Left hindlimb (tissue), 1 donor: ENCODE measurements around the gene PCGF3.
"Not testable (repeated sequence)": the region's sequence is repeated elsewhere in the genome, so short reads cannot be mapped to it uniquely, and the experiment has no call there.

ENCODE experiments used
- DNase-seq: peaks from one replicate; pipeline ENCODE4 v3.0.0-alpha.2; 2018

The PCGF3 gene

GRCh38 chr4:725391-726234 lies 20.0 kb downstream of the PCGF3 start:
- no peak for DNase-seq

- no peak for DNase-seq
Observed at GRCh38 chr4:726235-726787, 20.7 kb downstream of the PCGF3 start.

DNA sequence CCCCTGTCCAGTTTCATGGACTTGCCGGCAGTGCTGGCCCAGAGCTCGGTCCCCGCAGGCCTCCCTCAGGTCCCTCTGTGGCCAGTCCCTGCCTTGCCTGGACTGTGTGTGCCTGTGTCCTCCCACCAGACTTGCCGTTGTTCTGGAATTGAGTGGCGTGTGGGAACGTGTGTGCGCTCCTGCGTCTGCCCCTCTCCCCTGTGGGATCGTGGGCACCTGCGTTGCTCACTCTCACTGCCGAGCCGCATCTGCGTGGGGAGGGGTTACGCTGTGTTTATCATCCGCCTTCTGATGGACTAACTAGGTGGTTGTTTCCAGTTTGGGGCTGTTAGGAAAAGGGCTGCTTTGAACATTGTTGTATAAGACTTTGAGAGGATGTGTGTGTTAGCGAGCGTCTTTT lies 21.2 kb downstream of the PCGF3 start:
- no peak for DNase-seq

DNA sequence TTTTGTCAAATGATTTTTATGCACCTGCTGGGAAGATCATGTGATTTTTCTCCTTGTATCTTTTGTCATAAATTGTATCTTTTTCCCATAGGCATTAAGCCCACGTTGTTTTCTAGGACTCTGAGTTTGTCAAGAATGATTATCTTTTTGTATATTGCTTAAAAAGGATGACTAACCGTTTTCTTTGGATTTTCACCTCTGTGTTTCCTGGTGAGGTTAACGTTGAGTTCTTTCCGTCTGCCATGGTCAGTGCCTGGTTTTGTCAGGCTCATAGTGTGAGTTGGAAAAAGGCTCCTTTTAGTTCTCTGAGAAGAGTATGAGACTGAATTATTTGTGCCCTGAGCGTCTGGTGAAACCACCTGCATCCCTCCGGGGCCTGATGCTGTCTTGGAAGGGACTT lies 21.9 kb downstream of the PCGF3 start:
- DNase-seq = no peak

DNA sequence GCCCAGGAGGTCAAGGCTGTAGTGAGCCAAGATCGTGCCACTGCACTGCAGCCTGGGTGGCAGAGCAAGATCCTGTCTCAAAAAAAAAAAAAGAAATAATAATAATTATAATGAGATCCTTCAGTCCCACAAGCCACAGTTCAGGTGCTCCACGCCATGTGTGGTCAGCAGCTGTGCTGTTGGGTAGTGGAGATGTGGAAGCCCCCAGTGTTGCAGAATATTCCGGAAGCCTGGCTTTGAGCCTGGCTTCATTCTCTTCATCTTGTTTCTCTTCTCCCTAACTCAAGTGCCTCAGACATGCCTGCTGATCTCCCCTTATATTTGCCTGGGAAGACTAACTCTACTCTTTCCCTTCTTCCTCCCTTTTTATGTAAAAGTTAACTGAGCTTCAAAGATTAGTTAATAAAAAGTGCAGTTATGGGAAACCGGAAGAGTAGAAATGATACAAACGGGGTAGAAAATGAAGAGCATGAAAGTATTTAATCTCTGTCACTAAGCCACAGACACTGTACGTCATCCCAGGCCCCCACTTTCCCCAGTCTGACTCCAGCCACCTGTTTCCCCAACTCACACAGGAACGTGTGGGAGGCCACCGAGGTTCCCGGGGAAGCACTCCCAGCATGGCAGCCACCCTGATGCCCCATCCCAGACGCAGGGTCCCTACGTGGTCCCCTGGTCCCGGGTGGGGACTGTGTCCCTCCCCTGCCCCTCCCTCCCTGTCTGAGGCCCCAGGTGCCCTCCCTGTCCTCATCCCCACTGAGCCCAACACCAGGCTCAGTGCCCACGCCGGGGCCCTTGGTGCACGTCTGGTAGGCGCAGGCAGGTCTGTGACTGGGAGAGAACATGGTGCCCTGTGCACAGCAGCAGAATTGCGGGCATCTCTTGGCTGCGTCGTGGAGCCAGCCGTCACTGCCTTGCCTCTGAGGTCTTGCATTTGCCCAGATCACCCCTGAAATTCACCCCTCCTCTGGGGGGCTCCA lies 24.0 kb downstream of the PCGF3 start:
- no peak for DNase-seq

DNA sequence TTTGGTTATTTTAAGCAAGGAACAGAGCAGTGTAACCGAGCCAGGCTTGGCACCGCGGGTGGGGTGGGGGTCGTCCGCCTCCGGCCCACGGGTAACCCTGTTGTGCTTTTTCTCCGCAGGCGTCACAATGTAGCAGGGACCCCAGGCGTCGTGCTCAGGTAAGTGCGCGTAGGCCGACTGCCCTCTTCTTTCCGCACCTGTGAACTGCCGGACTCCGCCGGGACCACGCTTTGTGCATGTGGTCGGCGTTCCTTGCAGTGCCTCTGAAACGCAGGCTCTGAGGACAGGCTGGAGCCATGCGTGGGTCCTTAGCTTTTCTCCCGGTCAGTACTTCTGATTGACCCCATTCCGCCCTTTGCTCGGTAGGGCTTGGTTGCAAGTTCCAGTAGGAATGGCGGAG lies 24.9 kb downstream of the PCGF3 start:
- DNase-seq = no peak

DNA sequence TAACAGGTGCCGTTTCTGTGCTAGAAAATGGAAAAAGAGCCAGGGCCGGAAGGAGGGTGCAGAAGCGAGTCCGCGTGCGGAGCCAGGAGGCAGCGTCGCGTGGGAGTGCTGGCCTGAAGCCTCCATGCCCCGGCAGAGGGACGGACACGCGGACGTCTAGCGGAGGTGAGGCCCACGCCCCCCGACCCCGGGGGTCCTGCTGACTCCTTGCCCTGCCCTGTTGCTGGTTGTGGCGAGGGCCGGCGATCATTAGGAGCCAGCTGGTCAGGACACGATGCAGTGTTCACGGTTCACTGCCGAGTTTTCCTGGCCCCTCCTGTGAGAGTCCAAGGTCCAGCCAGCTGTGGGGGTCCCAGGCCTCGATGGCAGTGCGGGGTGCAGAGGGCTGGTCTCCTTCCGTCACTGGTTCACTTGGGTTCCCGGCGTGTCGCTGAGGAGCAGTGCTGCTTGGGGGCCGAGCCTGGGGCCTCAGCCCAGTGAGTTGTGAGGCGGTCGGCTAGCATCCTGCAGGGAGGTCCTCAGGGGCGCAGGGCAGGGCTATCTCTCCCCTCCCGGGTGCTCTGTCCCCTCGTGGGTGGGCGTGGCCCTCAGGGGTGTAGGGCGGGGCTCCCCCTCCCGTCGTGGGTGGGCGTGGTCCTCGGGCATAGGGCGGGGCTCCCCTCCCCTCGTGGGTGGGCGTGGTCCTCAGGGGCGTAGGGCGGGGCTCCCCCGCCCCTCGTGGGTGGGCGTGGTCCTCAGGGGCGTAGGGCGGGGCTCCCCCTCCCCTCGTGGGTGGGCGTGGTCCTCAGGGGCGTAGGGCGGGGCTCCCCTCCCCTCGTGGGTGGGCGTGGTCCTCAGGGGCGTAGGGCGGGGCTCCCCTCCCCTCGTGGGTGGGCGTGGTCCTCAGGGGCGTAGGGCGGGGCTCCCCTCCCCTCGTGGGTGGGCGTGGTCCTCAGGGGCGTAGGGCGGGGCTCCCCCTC lies 25.6 kb downstream of the PCGF3 start:
- DNase-seq = not testable (repeated sequence)

GRCh38 chr4:731954-732353 lies 26.3 kb downstream of the PCGF3 start:
- not testable (repeated sequence) for DNase-seq

- DNase-seq = no peak
Observed at GRCh38 chr4:732486-732885, 26.9 kb downstream of the PCGF3 start.

DNA sequence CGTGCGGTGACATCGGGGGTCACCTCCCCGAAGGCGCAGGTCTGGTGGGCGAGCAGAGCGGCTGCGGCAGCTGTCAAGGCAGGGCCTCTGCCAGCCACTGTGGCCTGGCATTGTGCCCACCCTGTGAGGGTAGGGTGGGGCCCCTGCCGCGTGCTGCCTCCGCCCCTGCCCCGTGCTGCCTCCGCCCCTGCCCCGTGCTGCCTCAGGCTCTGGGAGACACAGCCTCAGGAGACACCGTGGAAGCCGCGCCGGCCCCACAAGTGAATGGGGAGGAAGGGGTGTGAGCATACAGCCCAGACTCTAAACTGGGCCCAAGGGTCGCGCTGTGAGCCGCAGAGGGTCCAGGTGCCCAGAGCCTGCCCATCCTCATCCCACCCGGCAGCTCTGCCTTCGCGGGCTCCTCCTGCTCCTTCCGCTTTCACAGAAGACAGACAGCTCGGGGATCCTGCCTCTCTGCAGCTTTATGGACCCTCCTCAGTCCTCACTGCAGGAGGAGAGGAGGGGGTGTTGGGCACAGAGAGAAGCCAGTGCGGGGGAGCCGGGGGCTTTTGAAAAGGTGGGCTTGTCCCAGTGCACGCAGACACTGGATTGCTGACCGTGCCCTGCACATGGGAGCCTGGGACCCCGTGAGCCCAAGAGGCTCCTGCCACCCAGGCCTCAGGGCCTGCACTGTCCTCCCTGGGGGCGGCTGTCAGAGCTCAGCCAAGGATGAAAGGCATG lies 27.4 kb downstream of the PCGF3 start:
- no peak for DNase-seq

GRCh38 chr4:733631-733980 lies 28.0 kb downstream of the PCGF3 start:
- no peak for DNase-seq

- no peak for DNase-seq
Observed at GRCh38 chr4:734075-734474, 28.4 kb downstream of the PCGF3 start.

GRCh38 chr4:734951-735350 lies 29.3 kb downstream of the PCGF3 start:
- no peak for DNase-seq

DNA sequence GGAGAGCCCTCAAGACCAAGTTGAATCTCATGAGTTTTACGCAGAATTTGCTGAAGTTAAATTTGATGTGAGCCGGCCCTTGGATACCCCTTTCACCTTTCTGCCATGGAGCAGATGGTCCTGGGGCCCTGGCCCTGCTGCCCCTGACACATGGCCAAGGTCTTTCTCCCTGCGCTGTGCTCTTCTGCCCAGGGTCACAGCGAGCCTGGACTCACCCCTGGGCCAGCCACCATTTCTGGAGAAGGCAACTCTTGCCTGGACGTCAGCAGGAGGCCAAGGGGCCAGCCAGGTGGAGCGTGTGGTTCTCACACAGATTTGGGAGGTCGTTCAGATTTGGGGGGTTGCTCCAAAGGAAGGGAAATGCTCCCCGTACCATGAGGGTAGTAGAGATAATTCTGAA lies 30.0 kb downstream of the PCGF3 start:
- DNase-seq = no peak

GRCh38 chr4:736561-736960 lies 30.9 kb downstream of the PCGF3 start:
- not testable (repeated sequence) for DNase-seq

DNA sequence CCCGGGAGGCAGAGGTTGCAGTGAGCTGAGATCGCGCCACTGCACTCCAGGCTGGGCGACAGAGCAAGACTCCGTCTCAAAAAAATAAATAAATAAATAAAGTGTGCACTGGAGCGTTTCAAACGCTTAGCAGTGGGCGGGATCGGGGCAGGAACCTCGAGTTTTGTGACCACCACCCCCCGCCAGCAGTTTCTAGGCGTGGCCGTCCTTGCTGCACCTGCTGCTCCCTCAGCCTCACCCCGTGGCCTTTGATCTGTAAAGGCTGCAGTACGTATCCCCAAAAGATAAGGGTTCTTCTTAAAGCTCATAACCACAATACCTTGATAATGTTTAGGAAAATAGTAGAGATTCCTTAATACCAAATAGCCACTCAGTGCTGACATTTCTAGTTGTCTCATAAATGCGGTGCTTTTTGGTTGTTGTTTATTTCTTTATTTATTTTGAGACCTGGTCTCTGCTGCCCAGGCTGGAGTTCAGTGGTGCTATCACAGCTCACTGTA lies 33.2 kb downstream of the PCGF3 start:
- DNase-seq = no peak

GRCh38 chr4:739569-739968 lies 33.9 kb downstream of the PCGF3 start:
- DNase-seq = no peak

GRCh38 chr4:740011-740410 lies 34.4 kb downstream of the PCGF3 start:
- no peak for DNase-seq

DNA sequence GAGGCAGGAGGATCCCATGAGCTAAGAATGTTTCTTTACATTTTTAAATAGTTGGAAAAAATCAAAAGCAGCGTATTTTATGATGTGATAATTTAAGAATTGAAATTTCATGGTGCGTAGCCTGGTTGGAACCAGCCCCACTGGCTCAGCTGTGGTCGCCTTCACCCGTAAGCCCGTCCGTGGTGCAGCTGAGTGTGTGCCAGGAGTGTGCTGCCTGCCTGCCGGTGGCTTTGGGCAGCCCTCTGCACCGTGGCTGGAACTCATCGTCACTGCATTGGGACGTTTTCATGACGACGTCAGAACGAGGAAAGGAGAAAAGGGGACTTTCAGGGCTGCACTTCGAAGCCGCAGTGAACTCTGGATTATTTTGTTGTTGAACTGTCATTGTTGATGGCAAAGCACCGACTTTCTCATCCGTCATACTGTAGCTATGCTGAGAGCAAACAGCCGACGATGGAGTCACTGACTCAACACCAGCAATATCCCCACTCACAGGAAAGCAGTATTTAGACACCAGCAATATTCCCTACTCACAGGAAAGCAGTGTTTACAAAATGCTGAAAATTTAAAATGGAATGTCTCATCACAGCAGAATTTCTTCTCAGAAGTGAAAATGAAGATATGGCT lies 35.1 kb downstream of the PCGF3 start:
- DNase-seq = no peak

- DNase-seq = no peak
Observed at GRCh38 chr4:742096-742741, 36.6 kb downstream of the PCGF3 start.
